NCI-H1105 (cell line): Measurements from ENCODE around the gene IFNAR2.

ENCODE experiments used
- DNase-seq: peaks from one replicate; lab custom pipeline; 2025; lab: John Stamatoyannopoulos, UW

Gene IFNAR2

GRCh38 chr21:33268737-33269441, 39.2 kb downstream of the IFNAR2 start:
- peak; percentile 86 for DNase-seq

- DNase-seq: no peak
Observed at GRCh38 chr21:33270986-33271385, 41.2 kb downstream of the IFNAR2 start.

GRCh38 chr21:33273044-33273443, 43.3 kb downstream of the IFNAR2 start:
- no peak for DNase-seq

- no peak for DNase-seq
Observed at GRCh38 chr21:33278721-33279120, 49.0 kb downstream of the IFNAR2 start.

GRCh38 chr21:33279330-33279820, 49.6 kb downstream of the IFNAR2 start:
- DNase-seq: no peak
